Choroid plexus epithelial cell (primary cell): Measurements from ENCODE around the gene BTBD3.

Source experiments
- DNase-seq: peaks from one replicate; pipeline ENCODE4 v3.0.0-alpha.2; 2010; ENCODE audit warnings: low read depth
- H3K4me3 ChIP-seq: 2 replicates; pipeline ENCODE4 v1.5.1; 2011; ENCODE audit warnings: low read depth, mild to moderate bottlenecking, control low read depth, low read length, moderate library complexity
- CTCF ChIP-seq: conservative IDR thresholded peaks from 2 replicates; pipeline ENCODE4 v1.5.1; 2011; ENCODE audit warnings: low read depth, mild to moderate bottlenecking, control low read depth, inconsistent platforms, low read length, moderate library complexity

The BTBD3 gene

GRCh38 chr20:11924923-11925322 is 7.2 kb downstream of the BTBD3 start:
- H3K4me3 ChIP-seq, result no peak overlapping the region
- no peak for DNase-seq
- no peak for TF ChIP-seq CTCF

- no peak for TF ChIP-seq CTCF
- H3K4me3 ChIP-seq, result no peak overlapping the region
- no peak for DNase-seq
Observed at GRCh38 chr20:11926292-11926998, 8.8 kb downstream of the BTBD3 start.

GRCh38 chr20:11929947-11930346 is 12.3 kb downstream of the BTBD3 start:
- TF ChIP-seq CTCF, result no peak
- DNase-seq, result no peak
- no peak overlapping the region for H3K4me3 ChIP-seq

- no peak for TF ChIP-seq CTCF
- H3K4me3 ChIP-seq, result no peak overlapping the region
- no peak for DNase-seq
Observed at GRCh38 chr20:11935212-11936154, 17.8 kb downstream of the BTBD3 start.

- no peak for TF ChIP-seq CTCF
- DNase-seq, result no peak
- no peak overlapping the region for H3K4me3 ChIP-seq
Observed at GRCh38 chr20:11936157-11936556, 18.5 kb downstream of the BTBD3 start.

- no peak for TF ChIP-seq CTCF
- no peak overlapping the region for H3K4me3 ChIP-seq
- no peak for DNase-seq
Observed at GRCh38 chr20:11937230-11937629, 19.5 kb downstream of the BTBD3 start.
